DOHH2 (cell line): Measurements from ENCODE around the gene LPXN.

ENCODE experiments used
- H3F3A ChIP-seq: fragments of 200-600 bp; sonication (generic), shearing (Covaris generic); 2 replicates; pipeline ENCODE4 v1.6.0; 2016; ENCODE audit warnings: antibody characterized with exemption, mild to moderate bottlenecking; ENCODE audit not compliant: control insufficient read depth, insufficient read depth
- H3K27ac ChIP-seq: fragments of 200-600 bp; sonication (generic); 2 replicates; pipeline ENCODE4 v1.5.1; 2014; ENCODE audit warnings: low read depth, mild to moderate bottlenecking, low read length, moderate library complexity
- H3K27me3 ChIP-seq: fragments of 200-600 bp; sonication (generic); 2 replicates; pipeline ENCODE4 v1.6.1; 2014; ENCODE audit warnings: mild to moderate bottlenecking, low read length, mixed read lengths; ENCODE audit not compliant: control insufficient read depth
- H3K36me3 ChIP-seq: fragments of 200-600 bp; sonication (generic); 2 replicates; pipeline ENCODE4 v1.6.1; 2014; ENCODE audit warnings: mild to moderate bottlenecking, low read length, moderate library complexity, mixed read lengths; ENCODE audit not compliant: control insufficient read depth
- H3K4me1 ChIP-seq: fragments of 200-600 bp; sonication (generic); 2 replicates; pipeline ENCODE4 v1.6.1; 2014; ENCODE audit warnings: mild to moderate bottlenecking, low read length, mixed read lengths; ENCODE audit not compliant: control insufficient read depth
- H3K4me2 ChIP-seq: fragments of 200-600 bp; sonication (generic); 2 replicates; pipeline ENCODE4 v1.6.0; 2014; ENCODE audit warnings: mild to moderate bottlenecking, low read length, moderate library complexity
- H3K4me3 ChIP-seq: fragments of 200-600 bp; sonication (generic); 2 replicates; pipeline ENCODE4 v1.5.1; 2014; ENCODE audit warnings: mild to moderate bottlenecking, low read length, mixed read lengths
- H3K79me2 ChIP-seq: fragments of 200-600 bp; sonication (generic); 2 replicates; pipeline ENCODE4 v1.6.1; 2014; ENCODE audit warnings: mild to moderate bottlenecking, low read length, mixed read lengths; ENCODE audit not compliant: control insufficient read depth
- H3K9me2 ChIP-seq: fragments of 200-600 bp; sonication (generic); replicated peaks from 2 replicates; pipeline ENCODE4 v1.6.1; 2014; ENCODE audit warnings: mild to moderate bottlenecking, low read length, mixed read lengths; ENCODE audit not compliant: control insufficient read depth
- H3K9me3 ChIP-seq: fragments of 200-600 bp; sonication (generic); 2 replicates; pipeline ENCODE4 v1.6.1; 2014; ENCODE audit warnings: antibody characterized with exemption, low read length, mixed read lengths; ENCODE audit not compliant: control insufficient read depth, insufficient read depth
- H4K20me1 ChIP-seq: fragments of 200-600 bp; sonication (generic); 2 replicates; pipeline ENCODE4 v1.6.0; 2014; ENCODE audit warnings: low read depth, mild to moderate bottlenecking, antibody characterized with exemption, low read length, moderate library complexity; ENCODE audit not compliant: control insufficient read depth, insufficient read depth
- EZH2phosphoT487 ChIP-seq: fragments of 200-600 bp; sonication (generic); IDR thresholded peaks from 2 replicates; pipeline ENCODE4 v1.6.1; 2017; ENCODE audit warnings: borderline replicate concordance, mild to moderate bottlenecking, antibody characterized with exemption, low read length, moderate library complexity, mixed read lengths
- TF ChIP-seq, protein P1 (sequence below): fragments of 200-600 bp; sonication (generic); IDR thresholded peaks from one replicate; pipeline ENCODE4 v1.5.1; 2014; ENCODE audit warnings: antibody characterized with exemption, mild to moderate bottlenecking, low read depth, low read length; ENCODE audit not compliant: poor library complexity, severe bottlenecking

LPXN gene

DNA sequence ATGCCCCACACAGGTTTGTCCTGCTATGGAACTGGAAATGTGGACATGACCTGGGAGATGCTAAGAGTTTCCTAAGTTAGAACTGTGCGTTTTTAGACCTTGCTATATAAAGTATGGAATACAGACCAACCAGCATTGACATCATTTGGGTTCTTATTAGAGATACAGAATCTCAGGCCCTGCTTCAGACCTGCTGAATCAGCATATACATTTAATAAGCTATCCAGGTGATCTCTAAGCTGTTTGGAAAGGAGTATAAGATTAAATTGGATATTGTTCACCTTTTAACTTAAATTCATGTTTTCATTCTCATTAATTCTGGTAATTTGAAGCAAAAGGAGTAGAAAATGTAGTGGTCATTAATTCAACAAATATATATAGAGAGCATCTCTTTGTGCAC lies 39.9 kb upstream of the LPXN start:
- Histone ChIP-seq H3K4me1 (no peaks in the 10 kb centered on the region), H3K9me2 (no peaks in the 10 kb centered on the region), H3K4me2 (no peak overlapping the region), H3K4me3 (no peak overlapping the region), H3K27me3 (no peaks in the 10 kb centered on the region), H3K9me3 (no peaks in the 10 kb centered on the region), H3K27ac (no peak overlapping the region), H4K20me1 (no peaks in the 10 kb centered on the region; the same call in 1 of the 2 replicates), H3K79me2 (peaks cover 4% of the 10 kb centered on the region), H3F3A (no peaks in the 10 kb centered on the region; the same call in 1 of the 2 replicates), H3K36me3 (peaks cover 100% of the 10 kb centered on the region)
- no peak for TF ChIP-seq EZH2phosphoT487
- TF ChIP-seq, protein P1, sequence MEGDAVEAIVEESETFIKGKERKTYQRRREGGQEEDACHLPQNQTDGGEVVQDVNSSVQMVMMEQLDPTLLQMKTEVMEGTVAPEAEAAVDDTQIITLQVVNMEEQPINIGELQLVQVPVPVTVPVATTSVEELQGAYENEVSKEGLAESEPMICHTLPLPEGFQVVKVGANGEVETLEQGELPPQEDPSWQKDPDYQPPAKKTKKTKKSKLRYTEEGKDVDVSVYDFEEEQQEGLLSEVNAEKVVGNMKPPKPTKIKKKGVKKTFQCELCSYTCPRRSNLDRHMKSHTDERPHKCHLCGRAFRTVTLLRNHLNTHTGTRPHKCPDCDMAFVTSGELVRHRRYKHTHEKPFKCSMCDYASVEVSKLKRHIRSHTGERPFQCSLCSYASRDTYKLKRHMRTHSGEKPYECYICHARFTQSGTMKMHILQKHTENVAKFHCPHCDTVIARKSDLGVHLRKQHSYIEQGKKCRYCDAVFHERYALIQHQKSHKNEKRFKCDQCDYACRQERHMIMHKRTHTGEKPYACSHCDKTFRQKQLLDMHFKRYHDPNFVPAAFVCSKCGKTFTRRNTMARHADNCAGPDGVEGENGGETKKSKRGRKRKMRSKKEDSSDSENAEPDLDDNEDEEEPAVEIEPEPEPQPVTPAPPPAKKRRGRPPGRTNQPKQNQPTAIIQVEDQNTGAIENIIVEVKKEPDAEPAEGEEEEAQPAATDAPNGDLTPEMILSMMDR: no peak

DNA sequence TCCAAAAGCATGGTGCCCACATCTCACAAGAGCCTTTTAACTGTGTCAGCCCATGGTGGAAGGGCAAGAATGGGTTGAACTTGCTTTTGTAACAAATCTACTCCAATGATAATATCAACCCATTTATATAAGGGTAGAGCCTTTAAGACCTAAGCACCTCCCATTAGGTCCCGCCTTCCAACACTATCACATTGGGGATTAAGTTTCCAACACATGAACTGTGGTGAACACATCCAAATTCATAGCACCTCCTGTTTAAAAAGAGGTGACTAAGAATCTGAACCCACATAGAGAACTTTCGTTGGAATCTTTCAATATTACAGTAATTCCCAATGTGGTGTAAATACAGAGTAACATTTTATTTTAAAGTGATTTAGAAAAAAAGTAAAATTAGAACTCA lies 37.6 kb upstream of the LPXN start:
- Histone ChIP-seq H4K20me1 (no peaks in the 10 kb centered on the region), H3K4me3 (no peak overlapping the region), H3K27ac (no peak overlapping the region), H3K9me3 (no peaks in the 10 kb centered on the region), H3K27me3 (no peaks in the 10 kb centered on the region), H3F3A (no peaks in the 10 kb centered on the region; the same call in 1 of the 2 replicates), H3K36me3 (peaks cover 100% of the 10 kb centered on the region), H3K4me1 (no peaks in the 10 kb centered on the region), H3K9me2 (no peaks in the 10 kb centered on the region), H3K79me2 (peaks cover 19% of the 10 kb centered on the region), H3K4me2 (no peak overlapping the region)
- TF ChIP-seq, protein P1: no peak
- TF ChIP-seq EZH2phosphoT487: no peak

DNA sequence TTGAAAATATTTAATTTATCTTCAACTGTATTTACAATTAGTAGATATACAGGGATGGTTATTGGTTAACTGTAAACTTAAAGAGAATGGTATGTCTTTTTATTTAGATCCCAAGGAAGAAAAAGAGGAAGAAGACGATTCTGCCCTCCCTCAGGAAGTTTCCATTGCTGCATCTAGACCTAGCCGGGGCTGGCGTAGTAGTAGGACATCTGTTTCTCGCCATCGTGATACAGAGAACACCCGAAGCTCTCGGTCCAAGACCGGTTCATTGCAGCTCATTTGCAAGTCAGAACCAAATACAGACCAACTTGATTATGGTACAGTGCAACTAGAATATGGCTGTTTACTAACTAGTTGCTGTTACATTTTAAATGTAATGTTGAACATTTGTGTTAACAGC lies 34.1 kb upstream of the LPXN start:
- Histone ChIP-seq H3K36me3 (peaks cover 88% of the 10 kb centered on the region), H3K27ac (no peak overlapping the region), H3K9me3 (no peaks in the 10 kb centered on the region), H4K20me1 (no peaks in the 10 kb centered on the region), H3K79me2 (peaks cover 54% of the 10 kb centered on the region), H3K4me3 (no peak overlapping the region), H3K4me2 (no peak overlapping the region), H3F3A (no peaks in the 10 kb centered on the region; the same call in 1 of the 2 replicates), H3K27me3 (no peaks in the 10 kb centered on the region), H3K9me2 (no peaks in the 10 kb centered on the region), H3K4me1 (peaks cover 14% of the 10 kb centered on the region)
- TF ChIP-seq EZH2phosphoT487: no peak
- TF ChIP-seq, protein P1: no peak
